NCI-H345 treated with DMSO at 0.1 percent for 48 hours (cell line): Measurements from ENCODE around the gene SIRT6.
"Not testable (repeated sequence)": the region's sequence is repeated elsewhere in the genome, so short reads cannot be mapped to it uniquely, and the experiment has no call there.

ENCODE experiments used
- DNase-seq: peaks from one replicate; lab custom pipeline; 2025; ENCODE audit not compliant: unreplicated experiment; lab: John Stamatoyannopoulos, UW

SIRT6 gene

DNA sequence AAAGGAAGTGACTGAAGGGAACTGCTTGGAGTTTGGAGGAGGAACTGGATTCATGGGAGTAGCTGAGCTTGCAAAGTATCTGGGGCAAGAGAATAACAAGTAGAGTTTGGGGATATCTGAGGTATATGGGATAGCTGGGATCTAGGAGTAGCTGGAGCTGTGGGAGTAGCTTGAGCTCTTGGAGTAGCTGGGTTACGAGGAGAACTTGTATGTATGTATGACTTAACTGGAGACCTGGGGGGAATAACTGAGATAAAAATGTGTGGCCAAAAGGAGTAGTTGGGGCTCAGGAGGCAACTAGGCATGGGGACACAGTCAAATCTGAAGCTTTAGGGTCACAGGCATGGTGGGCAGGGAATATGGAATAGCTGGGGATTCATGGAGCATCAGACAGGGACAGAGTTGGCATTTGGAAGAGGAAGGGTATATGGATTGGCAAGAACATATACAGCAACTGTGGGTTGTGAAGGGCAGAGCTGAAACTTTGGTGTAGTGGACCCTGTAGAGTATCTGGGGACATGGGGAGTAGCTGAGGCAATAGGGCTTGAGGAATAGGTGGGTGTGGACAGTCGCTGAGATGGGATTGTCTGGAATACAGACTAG lies 18.7 kb upstream of the SIRT6 start:
- DNase-seq = no peak

DNA sequence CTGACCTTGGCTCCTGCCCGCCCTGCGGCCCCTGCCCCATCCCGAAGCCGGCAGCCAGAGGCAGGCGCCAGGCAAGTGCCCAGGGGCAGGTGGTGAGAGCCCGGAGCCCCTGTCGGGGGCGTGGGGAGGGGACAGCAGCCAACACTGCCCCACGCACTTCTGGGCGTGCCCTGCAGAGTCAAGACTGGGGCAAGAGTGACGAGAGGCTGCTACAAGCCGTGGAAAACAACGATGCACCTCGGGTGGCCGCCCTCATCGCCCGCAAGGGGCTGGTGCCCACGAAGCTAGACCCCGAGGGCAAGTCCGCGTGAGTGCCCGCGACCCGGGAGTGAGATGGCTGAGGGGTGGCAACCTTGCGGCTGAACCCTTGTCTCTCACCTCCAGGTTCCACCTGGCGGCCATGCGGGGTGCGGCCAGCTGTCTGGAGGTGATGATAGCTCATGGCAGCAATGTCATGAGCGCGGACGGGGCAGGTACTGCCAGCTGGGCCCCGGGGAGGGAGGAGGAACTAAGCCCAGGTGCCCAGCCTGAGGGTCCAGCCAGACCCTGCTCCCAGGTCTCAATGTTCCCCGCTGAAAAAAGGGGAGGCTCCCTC lies 17.4 kb upstream of the SIRT6 start:
- DNase-seq = no peak

DNA sequence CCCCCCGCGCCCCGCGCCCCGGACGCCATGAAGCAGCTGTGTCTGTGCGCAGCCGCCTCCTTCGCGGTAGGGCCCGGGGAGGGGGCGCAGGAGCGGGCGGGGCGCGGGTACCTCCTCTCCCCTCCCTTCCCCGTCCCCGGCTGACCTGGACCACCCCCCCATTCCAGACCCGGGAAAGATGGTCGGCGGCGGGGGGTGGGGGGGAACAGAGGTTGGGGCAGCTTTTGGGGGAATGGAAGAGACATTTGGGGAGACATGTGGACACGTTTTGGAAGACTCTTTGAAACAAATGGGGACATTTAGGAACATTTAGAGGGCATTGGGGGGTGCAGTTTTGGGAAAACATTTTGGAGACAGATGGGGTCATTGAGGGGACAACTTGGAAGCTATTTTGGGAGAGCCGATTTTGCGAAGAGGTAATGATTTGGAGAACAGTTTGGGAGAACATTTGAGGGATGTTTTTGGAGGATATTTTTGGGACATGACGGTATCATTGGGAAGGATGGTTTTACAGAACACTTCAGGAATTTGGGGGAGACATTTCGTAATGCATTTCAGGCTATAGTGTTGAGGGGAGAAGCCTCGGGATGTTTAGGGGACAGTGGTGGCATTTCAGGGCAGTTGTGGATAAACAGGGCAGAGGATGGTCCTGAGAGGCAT lies 16.2 kb upstream of the SIRT6 start:
- DNase-seq = no peak

DNA sequence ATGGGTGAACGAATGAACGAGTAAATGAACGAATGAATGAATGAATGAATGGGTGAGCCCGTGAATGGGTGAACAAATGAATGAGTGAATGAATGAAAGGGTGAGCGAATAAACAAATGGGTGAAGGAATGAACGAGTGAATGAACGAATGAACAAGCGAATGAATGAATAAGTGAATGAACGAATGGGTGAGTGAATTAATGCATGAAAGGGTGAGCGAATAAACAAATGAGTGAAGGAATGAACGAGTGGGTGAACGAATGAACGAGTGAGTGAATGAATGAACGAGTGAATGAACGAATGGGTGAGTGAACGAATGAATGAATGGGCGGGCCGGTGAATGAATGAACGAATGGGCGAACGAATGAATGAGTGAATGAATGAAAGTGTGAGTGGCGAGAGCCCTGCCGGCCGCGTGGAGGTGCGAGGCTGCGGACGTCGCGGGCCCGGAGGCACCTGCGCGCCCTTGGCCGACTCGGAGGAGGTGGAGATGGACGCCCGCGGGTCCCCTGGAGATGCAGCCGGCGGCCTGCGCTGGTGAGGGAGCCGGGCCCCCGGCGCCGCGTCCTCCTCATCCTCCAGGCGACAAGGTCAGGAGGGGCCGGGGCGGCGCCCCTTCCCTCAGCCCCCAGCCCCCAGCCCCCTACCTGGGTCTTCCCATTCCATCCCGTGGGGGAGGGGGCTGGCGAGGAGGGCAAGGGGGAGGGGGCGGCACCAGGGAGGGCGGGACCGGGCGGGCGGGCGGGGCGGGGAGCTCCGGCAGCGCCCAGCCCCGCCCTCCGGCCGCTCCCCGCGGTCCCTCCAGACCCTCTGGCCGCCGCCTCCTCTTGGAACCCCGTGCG lies 15.5 kb upstream of the SIRT6 start:
- DNase-seq = no peak

DNA sequence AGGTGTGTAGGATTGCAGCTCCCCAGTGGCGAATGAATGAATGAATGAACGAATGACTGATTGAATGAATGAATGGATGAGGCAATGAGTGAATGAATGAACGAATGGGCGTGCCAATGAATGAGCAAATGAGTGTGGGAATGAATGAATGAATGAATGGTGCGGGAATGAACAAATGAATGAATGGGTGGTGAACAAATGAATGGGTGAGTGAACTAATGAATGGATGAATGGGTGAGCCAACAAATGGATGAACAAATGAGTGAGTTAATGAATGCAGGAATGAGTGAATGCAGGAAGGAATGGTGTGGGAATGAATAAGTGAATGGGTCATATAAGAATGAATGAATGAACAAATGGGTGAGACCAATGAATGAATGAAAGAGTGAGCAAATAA lies 14.9 kb upstream of the SIRT6 start:
- DNase-seq = no peak

DNA sequence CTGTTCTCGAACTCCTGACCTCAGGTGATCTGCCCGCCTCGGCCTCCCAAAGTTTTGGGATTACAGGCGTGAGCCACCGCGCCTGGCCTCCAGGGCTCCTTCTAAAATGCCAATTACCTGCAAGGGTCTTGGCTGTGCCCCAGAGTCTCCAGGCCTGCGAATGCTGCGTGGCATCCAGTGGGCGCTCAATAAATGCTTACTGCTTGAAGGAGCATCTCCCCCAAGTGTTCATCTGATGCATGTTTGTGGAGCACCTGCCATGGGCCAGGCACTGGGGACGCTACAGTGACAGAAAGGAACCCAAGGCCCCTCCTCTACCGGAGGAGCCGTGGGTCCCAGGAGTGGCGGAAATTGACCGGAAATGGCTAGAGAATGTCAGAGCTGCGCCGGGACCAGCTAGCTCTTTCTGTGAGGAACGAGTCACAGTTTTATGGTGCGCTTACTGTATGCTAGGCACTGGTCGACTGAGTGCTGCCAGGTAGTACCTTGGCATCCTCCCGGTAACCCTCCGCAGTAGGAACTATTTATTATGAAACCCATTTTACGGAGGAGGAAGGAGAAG lies 14.3 kb upstream of the SIRT6 start:
- no peak for DNase-seq

DNA sequence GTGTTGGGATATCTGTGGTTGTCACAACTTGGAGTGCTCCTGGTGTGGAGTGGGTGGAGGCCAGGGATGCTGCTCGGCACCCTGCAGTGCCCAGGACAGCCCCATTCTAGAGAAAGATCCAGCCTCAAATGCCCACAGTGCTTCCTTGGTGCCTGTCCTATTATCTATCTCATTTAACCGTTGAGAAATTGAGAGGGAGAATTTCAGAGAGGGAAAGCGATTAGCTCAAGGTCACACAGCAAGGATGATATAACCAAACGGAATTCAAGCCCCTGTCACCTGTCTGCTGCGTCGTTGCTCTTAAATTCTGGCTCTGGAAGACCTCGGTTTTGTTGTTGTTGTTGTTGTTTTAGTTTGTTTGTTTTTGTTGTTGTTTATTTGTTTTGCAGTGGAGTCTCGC lies 13.6 kb upstream of the SIRT6 start:
- DNase-seq = no peak

DNA sequence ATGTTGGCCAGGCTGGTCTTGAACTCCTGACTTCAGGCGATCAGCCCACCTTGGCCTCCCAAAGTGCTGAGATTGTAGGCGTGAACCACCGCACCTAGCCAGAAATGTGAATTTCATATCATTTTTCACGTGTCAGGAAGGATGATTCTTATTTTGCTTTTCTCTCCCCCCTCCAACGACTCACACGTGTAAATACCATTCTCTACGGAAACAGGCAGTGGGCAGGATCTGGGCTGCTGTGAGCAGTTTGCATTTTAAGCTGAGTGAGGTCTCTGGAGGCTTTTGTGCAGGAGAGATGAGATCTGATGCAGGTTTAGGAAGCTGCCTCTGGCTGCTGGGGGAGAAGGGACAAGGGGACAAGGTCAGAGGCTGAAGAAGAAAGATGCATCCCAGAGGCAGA lies 12.0 kb upstream of the SIRT6 start:
- no peak for DNase-seq

DNA sequence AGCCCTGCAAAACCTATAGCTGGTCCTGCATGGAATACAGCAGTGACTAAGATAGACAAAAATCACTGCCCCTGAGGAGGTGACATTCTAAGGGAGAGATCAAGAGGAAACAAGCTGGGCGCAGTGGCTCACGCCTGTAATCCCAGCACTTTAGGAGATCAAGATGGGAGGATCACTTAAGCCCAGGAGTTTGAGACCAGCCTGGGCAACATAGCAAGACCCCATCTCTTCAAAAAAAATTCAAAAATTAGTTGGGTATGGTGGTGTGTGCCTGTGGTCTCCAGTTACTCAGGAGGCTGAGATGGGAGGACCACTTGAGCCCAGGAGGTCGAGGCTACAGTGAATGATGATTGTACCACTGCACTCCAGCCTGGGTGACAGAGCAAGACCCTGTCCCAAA lies 10.2 kb upstream of the SIRT6 start:
- DNase-seq = not testable (repeated sequence)

DNA sequence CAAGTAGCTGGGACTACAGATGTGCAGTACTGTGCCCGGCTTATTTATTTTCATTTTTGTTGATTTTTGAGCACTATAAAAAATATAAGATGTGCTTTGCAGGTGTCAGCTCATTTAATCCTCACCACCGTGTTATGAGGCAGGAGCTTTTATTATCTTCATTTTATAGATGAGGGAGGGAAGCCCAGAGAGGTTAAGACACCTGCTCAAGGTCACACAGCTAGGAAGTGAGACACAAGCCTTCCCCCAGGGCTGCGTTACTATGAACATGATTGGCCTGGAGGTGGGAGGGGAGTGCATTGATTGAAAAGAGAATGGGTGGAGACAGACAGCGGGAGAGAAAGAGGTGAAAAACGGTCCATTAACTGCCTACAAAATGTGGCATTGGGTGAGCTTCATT lies 7.3 kb upstream of the SIRT6 start:
- no peak for DNase-seq

DNA sequence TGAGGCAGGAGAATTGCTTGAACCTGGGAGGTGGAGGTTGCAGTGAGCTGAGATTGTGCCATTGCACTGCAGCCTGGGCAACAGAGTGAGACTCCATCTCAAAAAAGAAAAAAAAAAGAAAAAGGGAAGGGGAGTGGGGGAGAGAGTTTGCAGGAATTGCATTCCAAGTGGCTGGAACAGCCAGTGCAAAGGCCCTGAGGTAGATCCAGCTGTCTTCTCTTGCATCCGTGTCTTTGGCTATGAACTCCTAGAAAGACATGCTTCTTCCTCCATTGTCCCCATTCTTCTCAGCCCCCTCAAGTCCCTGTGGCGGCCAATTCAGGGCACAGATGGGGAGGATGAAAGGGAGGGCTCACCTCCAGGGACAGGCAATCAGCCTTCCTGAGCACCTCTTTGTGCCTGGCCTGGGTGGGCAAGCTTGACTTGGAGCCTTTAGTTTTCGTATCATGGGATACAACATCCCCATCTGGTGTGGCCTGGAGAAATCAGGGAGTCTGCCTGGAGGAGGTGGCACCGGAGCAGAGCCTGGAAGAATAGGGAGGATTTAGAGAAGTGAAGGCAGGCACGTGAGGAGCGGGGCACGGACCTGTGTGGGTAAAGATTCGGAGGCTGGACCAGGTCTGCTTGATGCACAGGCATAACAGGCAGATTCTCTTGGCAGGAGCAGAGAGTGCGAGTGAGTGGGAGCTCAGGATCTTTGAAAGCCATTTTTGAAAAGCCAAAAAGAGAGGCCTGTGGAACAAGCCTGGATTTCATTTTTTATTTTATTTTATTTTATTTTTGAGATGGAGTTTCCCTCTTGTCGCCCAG lies 5.2 kb upstream of the SIRT6 start:
- DNase-seq = no peak

DNA sequence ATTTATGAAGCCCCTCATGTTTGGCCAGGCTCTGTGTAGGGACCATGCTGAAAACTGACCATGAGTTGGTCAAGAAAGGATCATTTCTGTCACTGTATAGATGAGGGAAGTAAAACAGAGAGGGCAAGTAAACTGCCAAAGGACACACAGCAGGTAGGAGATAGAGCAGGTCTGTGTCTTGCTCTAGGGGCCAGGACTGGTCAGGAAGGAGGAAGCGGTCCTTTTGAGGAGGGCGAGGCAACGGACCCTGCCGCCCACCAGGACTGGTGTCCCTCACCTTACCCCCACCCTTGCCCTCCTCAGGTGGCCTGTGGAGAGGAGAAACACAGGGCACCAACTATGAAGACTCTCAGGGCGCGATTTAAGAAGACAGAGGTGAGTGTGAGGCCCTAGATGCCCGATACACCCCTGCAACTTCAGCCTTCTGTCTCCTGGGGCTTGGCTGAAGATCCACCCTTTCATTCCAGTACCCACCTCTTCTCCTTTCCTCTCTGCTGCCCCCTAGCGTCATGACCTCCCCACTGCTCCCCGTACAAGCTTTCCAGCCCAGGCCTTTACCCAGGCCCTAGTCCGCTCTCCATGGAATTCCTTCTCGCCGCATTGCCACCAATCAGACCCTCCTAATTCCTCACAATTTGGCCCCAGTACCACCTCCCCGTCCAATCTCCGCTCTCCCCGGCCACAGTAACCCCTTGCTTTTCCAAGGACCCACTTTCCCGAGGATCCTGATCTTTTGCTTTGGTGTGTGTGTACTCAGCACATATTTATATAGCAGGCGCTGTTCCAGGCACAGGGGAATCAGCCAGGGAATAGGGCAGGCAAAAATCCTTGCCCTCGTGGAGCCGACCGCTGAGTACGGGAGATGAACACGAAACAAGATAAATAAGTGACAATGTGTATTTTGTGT lies 4.0 kb upstream of the SIRT6 start:
- DNase-seq = no peak

DNA sequence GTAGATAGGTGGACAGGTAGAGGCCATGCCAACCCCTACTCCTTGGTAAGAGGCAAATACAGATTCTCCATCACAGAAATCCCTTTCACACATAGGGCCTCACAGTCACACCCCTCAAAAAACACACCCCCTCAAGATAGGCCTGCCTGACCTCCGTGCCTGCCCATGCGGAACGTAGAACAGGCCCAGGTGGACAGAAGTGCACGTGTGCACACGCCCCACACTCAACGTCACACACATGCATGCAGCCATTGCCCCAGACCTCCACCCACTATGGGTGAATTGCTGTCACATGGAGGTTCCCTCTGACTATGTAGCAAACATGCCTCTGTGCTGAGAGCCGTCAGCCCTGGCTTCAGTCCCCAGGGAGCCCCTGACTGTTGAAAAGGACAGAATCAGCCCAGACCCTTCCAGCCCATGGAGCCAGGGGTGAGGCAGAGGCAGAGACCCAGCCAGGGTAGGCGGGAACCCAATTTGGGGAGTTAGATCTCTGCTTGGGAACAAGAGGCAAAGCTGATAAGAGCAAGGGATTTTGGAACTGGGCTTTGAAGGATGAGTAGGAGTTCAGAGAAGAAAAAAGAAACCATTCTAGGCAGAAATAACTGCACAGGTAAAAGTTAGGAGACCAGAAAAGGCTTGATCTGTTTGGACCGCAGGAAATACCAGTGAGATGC lies 3.2 kb upstream of the SIRT6 start:
- DNase-seq = no peak

DNA sequence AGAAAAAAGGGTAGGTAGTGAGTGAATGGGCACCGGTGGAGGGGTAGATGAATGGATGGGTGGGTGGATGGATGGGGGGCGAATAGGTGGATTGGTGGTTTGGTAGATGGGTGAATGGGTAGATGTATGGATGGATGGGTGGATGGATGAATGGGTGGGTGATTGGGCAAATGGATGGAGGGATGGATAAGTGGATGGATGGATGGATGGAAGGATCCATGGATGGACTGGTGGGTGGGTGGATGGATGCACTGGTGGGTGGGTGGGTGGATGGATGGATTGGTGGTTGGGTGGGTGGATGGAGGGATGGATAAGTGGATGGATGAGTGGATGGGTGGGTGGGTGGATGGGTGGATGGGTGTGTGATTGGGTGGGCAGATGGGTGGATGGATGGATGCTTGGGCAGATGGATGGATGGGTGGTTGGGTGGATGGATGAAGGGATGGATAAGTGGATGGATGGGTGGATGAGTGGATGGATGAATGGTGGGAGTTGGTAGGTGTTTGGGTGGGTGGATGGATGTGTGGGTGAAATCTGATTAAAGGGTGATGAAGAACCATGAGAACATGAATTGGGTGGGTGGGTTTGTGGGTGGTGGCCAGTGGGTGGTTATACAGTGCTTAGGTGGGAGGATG lies 2.5 kb upstream of the SIRT6 start:
- no peak for DNase-seq

DNA sequence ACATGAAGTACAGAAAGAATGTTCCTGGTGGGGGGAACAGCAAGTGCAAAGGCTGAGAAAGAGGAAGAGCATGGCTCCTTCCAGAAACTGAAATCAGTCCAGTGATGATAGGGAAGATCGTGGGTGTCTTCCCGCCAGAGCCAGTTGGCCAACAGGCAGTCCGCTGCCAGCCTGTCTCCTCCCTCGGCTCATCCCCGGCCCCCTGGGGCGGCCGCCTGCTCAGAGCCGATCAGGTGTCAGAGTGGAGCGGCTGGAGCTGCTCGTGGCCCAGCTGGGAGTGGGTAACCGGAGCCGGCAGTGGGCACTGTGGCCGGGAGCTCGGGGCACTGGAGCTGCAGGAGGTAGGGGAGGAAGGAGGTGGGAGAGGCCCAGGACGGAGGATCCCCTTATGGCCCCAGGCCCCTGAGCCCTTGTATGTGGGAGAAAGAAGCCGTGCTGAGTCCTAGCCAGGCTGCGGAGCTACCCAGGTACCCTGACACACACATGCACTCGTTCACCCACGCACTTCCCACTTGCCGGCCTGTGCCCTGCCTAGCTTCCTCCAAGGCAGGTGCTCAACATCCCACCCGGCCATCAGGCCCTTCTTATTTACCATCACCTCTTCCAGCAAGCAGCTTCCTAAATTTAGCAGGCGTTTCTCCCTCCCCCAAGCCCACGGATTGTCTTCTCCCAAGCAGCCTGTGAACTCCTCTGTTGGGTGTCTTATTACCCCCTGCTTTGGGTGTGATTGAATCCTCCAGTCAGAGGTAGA lies 1.8 kb upstream of the SIRT6 start:
- DNase-seq = peak; percentile 65

DNA sequence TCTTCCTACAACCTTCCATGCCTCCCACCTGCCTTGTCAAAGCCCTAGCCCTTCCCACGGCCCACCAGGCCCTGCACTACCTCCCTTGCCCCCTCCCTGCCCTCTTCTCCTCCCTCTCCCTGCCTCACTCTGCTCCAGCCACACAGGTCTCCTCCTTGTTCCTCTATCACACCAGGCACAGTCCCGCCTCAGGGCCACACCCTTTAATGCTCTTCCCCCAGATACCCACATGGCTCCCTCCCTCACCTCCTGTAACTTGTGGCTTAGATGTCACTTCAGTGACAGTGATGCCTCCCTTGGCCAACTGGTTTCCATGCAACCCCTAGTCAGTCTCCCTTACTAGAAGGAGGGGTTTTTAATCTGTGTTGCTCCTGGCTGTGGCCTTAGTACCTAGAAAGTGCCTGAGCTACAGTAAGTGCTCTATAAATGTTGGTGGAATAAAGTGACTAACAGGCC lies 1.3 kb downstream of the SIRT6 start:
- DNase-seq = no peak

DNA sequence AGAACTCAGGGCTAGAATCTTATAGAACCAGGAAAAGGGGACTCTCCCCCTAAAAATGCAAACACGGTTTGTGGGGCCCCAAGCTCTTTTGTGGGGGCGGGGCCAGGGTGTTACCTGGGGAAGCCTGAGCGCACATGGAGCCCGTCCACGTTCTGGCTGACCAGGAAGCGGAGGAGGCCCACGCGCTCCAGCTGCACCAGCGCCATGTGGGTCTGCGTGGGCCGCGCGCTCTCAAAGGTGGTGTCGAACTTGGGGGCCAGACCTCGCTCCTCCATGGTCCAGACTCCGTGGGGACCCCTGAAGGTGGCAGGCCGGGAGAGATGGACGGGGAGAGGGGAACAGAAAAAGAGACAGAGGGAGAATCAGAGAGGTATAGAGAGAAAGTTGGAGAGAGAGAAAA lies 3.4 kb downstream of the SIRT6 start:
- no peak for DNase-seq

DNA sequence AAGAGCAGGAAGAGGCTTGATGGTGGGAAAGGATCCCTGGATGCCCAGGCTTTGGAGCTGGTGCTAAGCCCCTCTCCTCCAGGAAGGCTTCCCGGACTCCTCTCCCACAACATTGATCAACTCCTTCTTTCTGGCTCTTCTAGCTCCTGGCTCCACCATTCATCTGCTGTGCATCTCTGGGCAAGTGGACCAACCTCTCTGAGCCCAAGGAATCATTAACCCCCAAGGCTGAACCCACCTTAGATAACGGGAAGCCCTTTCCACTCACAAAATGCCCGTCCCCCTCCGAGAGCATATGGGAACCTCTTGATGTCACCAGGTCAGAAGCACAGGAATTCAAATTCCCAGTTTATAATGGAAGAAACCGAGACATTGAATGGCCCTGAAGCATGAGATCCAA lies 5.2 kb downstream of the SIRT6 start:
- DNase-seq = no peak
